Parathyroid adenoma (tissue), 2 donors: Measurements from ENCODE around the gene GNG12.
"Not testable (repeated sequence)": the region's sequence is repeated elsewhere in the genome, so short reads cannot be mapped to it uniquely, and the experiment has no call there.

Experiments used
- H2AFZ ChIP-seq: fragments of 300-600 bp; sonication (generic); one replicate; pipeline ENCODE4 v1.7.0; 2017; ENCODE audit warnings: antibody characterized with exemption, mild to moderate bottlenecking
- H3K27ac ChIP-seq: fragments of 300-600 bp; sonication (generic); one replicate; pipeline ENCODE4 v1.7.0; 2017
- H3K27me3 ChIP-seq: fragments of 300-600 bp; sonication (generic); one replicate; pipeline ENCODE4 v1.7.0; 2017; ENCODE audit warnings: low read length; ENCODE audit not compliant: control insufficient read depth, insufficient read depth
- H3K36me3 ChIP-seq: fragments of 300-600 bp; sonication (generic); one replicate; pipeline ENCODE4 v1.7.0; 2017; ENCODE audit warnings: low read length; ENCODE audit not compliant: control insufficient read depth, insufficient read depth
- H3K4me1 ChIP-seq: fragments of 300-600 bp; sonication (generic); one replicate; pipeline ENCODE4 v1.7.0; 2017; ENCODE audit warnings: control low read depth
- H3K4me2 ChIP-seq: fragments of 300-600 bp; sonication (generic); one replicate; pipeline ENCODE4 v1.7.0; 2017; ENCODE audit warnings: low read length
- H3K4me3 ChIP-seq: fragments of 300-600 bp; sonication (generic); one replicate; pipeline ENCODE4 v1.7.0; 2017; ENCODE audit warnings: low read depth, low read length
- H3K79me2 ChIP-seq: fragments of 300-600 bp; sonication (generic); one replicate; pipeline ENCODE4 v1.7.0; 2017; ENCODE audit warnings: control low read depth
- H3K9ac ChIP-seq: fragments of 300-600 bp; sonication (generic); one replicate; pipeline ENCODE4 v1.7.0; 2017; ENCODE audit warnings: mild to moderate bottlenecking
- H3K9me3 ChIP-seq: fragments of 300-600 bp; sonication (generic); one replicate; pipeline ENCODE4 v1.7.0; 2017; ENCODE audit warnings: low read length; ENCODE audit not compliant: control insufficient read depth
- TF ChIP-seq, protein P1 (sequence below): fragments of 300-600 bp; sonication (generic); IDR thresholded peaks from one replicate; pipeline ENCODE4 v1.7.0; 2017; ENCODE audit warnings: antibody characterized with exemption, mild to moderate bottlenecking
- donor health status: primary hyperparathyroidism.

The GNG12 gene

DNA sequence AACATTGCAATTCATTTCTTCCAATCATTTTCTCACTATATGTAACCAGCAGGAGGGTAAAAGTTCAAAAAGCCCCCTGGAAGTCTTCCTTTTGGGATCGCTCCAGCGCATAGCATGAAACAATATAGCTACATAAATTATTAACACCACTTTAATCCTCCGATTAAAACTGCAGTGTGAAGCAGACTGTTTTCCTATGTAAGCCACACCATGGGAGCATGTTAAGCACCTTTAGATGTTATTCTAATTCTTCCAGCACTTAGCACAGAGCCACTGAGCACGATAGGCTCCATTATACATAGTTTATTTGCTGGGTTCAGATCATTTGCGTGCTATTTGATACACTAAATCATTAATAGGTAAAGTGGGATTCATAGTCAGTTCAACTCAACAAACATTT is 166.6 kb downstream of the GNG12 start:
- H3K79me2 ChIP-seq: no peaks in the 10 kb centered on the region
- no peaks in the 10 kb centered on the region for H3K4me1 ChIP-seq
- no peak overlapping the region for H3K27ac ChIP-seq
- H3K4me2 ChIP-seq: no peak overlapping the region
- no peaks in the 10 kb centered on the region for H3K27me3 ChIP-seq
- H3K9ac ChIP-seq: no peak overlapping the region
- TF ChIP-seq, protein P1, sequence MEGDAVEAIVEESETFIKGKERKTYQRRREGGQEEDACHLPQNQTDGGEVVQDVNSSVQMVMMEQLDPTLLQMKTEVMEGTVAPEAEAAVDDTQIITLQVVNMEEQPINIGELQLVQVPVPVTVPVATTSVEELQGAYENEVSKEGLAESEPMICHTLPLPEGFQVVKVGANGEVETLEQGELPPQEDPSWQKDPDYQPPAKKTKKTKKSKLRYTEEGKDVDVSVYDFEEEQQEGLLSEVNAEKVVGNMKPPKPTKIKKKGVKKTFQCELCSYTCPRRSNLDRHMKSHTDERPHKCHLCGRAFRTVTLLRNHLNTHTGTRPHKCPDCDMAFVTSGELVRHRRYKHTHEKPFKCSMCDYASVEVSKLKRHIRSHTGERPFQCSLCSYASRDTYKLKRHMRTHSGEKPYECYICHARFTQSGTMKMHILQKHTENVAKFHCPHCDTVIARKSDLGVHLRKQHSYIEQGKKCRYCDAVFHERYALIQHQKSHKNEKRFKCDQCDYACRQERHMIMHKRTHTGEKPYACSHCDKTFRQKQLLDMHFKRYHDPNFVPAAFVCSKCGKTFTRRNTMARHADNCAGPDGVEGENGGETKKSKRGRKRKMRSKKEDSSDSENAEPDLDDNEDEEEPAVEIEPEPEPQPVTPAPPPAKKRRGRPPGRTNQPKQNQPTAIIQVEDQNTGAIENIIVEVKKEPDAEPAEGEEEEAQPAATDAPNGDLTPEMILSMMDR: no peak
- no peaks in the 10 kb centered on the region for H3K9me3 ChIP-seq
- H3K4me3 ChIP-seq: no peak overlapping the region
- no peak overlapping the region for H2AFZ ChIP-seq
- H3K36me3 ChIP-seq: no peaks in the 10 kb centered on the region

DNA sequence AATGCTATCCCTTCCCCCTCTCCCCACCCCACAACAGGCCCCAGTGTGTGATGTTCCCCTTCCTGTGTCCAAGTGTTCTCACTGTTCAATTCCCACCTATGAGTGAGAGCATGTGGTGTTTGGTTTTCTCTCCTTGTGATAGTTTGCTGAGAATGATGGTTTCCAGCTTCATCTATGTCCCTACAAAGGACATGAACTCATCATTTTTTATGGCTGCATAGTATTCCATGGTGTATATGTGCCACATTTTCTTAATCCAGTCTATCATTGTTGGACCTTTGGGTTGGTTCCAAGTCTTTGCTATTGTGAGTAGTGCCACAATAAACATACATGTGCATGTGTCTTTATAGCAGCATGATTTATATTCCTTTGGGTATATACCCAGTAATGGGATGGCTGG is 168.0 kb downstream of the GNG12 start:
- H3K9ac ChIP-seq, H3K27me3 ChIP-seq, H3K36me3 ChIP-seq, H2AFZ ChIP-seq, H3K4me2 ChIP-seq, H3K27ac ChIP-seq, H3K9me3 ChIP-seq, H3K79me2 ChIP-seq, H3K4me3 ChIP-seq, H3K4me1 ChIP-seq: not testable (repeated sequence)

DNA sequence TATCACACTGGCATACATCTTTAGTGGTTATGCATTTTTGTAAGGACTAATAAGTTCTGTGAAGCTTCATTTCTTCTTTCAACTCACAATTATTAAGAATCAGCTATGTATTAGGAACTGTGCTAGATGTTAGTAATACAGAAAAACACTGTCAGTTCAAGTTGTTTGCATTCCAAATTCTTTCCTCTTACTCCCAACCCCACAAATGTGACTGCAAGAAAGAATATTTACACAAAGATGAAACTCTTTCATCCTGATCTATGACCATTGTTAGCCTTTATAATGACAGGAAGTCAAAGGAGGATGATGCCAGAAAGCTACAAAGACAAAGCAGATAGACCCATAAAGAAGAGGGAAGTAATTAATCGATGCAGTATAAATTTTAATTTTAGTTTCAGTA is 169.2 kb downstream of the GNG12 start:
- Histone ChIP-seq H3K36me3 (no peaks in the 10 kb centered on the region), H3K4me2 (no peak overlapping the region), H3K4me3 (no peak overlapping the region), H3K27me3 (no peaks in the 10 kb centered on the region), H3K4me1 (no peaks in the 10 kb centered on the region), H3K9me3 (no peaks in the 10 kb centered on the region), H3K9ac (no peak overlapping the region), H3K79me2 (no peaks in the 10 kb centered on the region), H3K27ac (no peak overlapping the region), H2AFZ (no peak overlapping the region)
- TF ChIP-seq, protein P1: no peak

DNA sequence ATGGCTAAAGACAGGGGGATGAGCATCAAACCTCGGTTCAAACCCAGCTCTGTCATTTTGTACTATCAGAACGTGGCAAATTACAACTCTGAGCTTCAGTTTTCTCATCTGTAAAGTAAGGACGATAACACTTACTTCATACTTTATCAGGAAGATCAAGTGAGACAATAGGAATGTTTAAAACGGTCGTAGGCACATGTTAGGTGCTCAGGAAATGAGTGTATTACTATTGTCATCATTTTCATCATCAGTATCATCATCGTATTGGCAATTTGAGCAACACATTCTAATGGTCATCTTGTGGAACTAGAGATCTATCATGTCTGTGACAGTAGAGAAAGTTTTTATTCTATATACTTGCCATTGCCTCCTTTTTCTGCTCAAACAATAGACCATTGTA is 170.4 kb downstream of the GNG12 start:
- TF ChIP-seq, protein P1: no peak
- Histone ChIP-seq H3K9me3 (no peaks in the 10 kb centered on the region), H2AFZ (no peak overlapping the region), H3K9ac (no peak overlapping the region), H3K4me2 (no peak overlapping the region), H3K36me3 (no peaks in the 10 kb centered on the region), H3K27me3 (no peaks in the 10 kb centered on the region), H3K4me3 (no peak overlapping the region), H3K27ac (no peak overlapping the region), H3K79me2 (no peaks in the 10 kb centered on the region), H3K4me1 (no peaks in the 10 kb centered on the region)

DNA sequence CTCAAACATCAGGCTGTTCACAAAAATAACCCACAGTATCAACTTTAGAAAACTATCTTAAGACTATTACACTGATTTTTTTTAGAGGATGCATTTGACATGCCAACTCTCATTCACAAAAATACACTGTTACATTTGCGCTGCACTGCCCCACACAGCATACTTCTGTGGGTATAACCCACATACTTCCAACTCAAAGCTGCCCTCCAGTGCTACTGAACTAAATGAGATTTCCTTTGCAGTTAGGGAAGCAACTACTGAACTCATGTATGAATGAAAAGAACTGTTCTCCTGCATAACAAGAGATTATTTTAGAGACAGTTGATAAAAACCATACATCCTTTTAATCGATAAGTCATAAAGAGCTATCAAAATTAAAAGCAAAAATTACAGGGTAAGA is 174.0 kb downstream of the GNG12 start:
- no peak overlapping the region for H3K4me3 ChIP-seq
- no peaks in the 10 kb centered on the region for H3K9me3 ChIP-seq
- no peaks in the 10 kb centered on the region for H3K79me2 ChIP-seq
- no peak overlapping the region for H2AFZ ChIP-seq
- no peak overlapping the region for H3K4me2 ChIP-seq
- H3K27ac ChIP-seq: no peak overlapping the region
- TF ChIP-seq, protein P1: no peak
- H3K9ac ChIP-seq: no peak overlapping the region
- H3K27me3 ChIP-seq: no peaks in the 10 kb centered on the region
- H3K36me3 ChIP-seq: no peaks in the 10 kb centered on the region
- no peaks in the 10 kb centered on the region for H3K4me1 ChIP-seq

DNA sequence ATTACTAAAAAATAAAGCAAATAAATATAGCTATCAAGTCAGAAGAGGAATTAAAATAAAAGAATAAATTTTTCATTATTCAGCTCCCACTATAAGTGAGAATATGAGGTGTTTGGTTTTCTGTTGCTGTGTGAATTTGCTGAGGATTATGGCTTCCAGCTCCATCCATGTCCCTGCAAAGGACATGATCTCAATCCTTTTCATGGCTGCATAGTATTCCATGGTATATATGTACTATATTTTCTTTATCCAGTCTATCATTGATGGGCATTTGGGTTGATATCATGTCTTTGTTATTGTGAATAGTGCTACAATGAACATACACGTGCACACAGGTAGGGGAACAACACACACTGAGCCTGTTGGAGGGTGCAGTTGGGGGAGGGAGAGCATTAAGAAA is 176.1 kb downstream of the GNG12 start:
- not testable (repeated sequence) for H3K9ac ChIP-seq, H3K4me1 ChIP-seq, H3K4me2 ChIP-seq, H3K9me3 ChIP-seq, H3K27ac ChIP-seq, H3K79me2 ChIP-seq, H2AFZ ChIP-seq, H3K4me3 ChIP-seq, H3K36me3 ChIP-seq, H3K27me3 ChIP-seq
